ENCODE data around the gene CDH16.

GRCh38 chr16:66921729-66922450 is 3.2 kb upstream of the CDH16 start:
- TF ChIP-seq REST (IDR thresholded peaks at IDR 0.05; ENCODE audit: insufficient read depth in 1 of 2, low read depth in 2 of 2, low read length in 2 of 2) (no peak), POLR2AphosphoS5 (IDR thresholded peaks at IDR 0.05; ENCODE audit: low read depth, low read length) (no peak), SIN3A (IDR thresholded peaks at IDR 0.05; ENCODE audit: borderline replicate concordance, insufficient read depth, low read length) (no peak)
